IMR-90 (cell line): ENCODE results near the gene MRPL12. TPM values are rescaled to one million over a fixed set of nuclear protein-coding genes. Genes with fewer than 3 reads are reported as not detected.
A peak's percentile ranks its signal among the peaks of the same experiment; 100 is the strongest.

Experiments used
- ATAC-seq: fragments of 200-7000 bp; cut with Tn5 transposase; 2 replicates; pipeline ENCODE4 v1.9.1; 2020; ENCODE audit warnings: low read depth, mild to moderate bottlenecking, moderate library complexity
- BruUV-seq: library from RNA; stranded (reverse); fragments of 400-500 nt; replicated peaks from 2 replicates; lab custom pipeline; 2021; lab: Mats Ljungman, UMichigan
- CTCF ChIA-PET: fragments of 300-600 bp; formaldehyde crosslinking; extraction: SDS; loops from one replicate; lab custom pipeline; 2021; ENCODE audit warnings: antibody characterized with exemption; lab: Yijun Ruan, JAX
- POLR2A ChIA-PET: fragments of 300-600 bp; sonication (Branson Sonifier 250); formaldehyde crosslinking; loops from one replicate; lab custom pipeline; 2022; ENCODE audit warnings: antibody characterized with exemption; ENCODE audit not compliant: unreplicated experiment; lab: Charles Lee
- DNase-seq: peaks from one replicate; pipeline ENCODE4 v3.0.0; 2013
- H2AFZ ChIP-seq: replicated peaks from 2 replicates; pipeline ENCODE3; 2013; ENCODE audit warnings: low read length, mild to moderate bottlenecking; ENCODE audit not compliant: poor library complexity
- H2AK5ac ChIP-seq: 2 replicates; pipeline ENCODE4 v1.6.1; 2013; ENCODE audit warnings: low read depth, low read length, inconsistent platforms
- H2AK9ac ChIP-seq: replicated peaks from 2 replicates; pipeline ENCODE3; 2013; ENCODE audit warnings: mild to moderate bottlenecking, low read depth, low read length, moderate library complexity; ENCODE audit not compliant: poor library complexity
- H2BK120ac ChIP-seq: 2 replicates; pipeline ENCODE4 v1.6.1; 2013; ENCODE audit warnings: low read depth, low read length, inconsistent platforms
- H2BK15ac ChIP-seq: 3 replicates; pipeline ENCODE4 v1.6.1; 2013; ENCODE audit warnings: low read depth, low read length, inconsistent platforms
- H2BK20ac ChIP-seq: 2 replicates; pipeline ENCODE4 v1.6.1; 2013; ENCODE audit warnings: low read depth, mild to moderate bottlenecking, inconsistent platforms, low read length, moderate library complexity
- H2BK5ac ChIP-seq: 2 replicates; pipeline ENCODE4 v1.6.1; 2013; ENCODE audit warnings: mild to moderate bottlenecking, low read depth, low read length, inconsistent platforms; ENCODE audit not compliant: poor library complexity, severe bottlenecking
- H3K14ac ChIP-seq: replicated peaks from 2 replicates; pipeline ENCODE4 v1.6.1; 2013; ENCODE audit warnings: low read depth, low read length, inconsistent platforms
- H3K18ac ChIP-seq: 2 replicates; pipeline ENCODE4 v1.6.1; 2013; ENCODE audit warnings: low read depth, low read length, control low read depth
- H3K23ac ChIP-seq: 2 replicates; pipeline ENCODE4 v1.6.1; 2013; ENCODE audit warnings: low read depth, low read length, inconsistent platforms
- H3K27ac ChIP-seq: 2 replicates; pipeline ENCODE4 v1.5.1; 2013; ENCODE audit warnings: mild to moderate bottlenecking, control low read depth, low read length; ENCODE audit not compliant: insufficient read depth
- H3K27me3 ChIP-seq: 2 replicates; pipeline ENCODE4 v1.6.1; 2013; ENCODE audit warnings: low read length; ENCODE audit not compliant: control insufficient read depth, insufficient read depth
- H3K36me3 ChIP-seq: 2 replicates; pipeline ENCODE4 v1.6.1; 2013; ENCODE audit warnings: low read length, mixed read lengths; ENCODE audit not compliant: control insufficient read depth, insufficient read depth
- H3K4ac ChIP-seq: 2 replicates; pipeline ENCODE4 v1.6.1; 2013; ENCODE audit warnings: low read depth, low read length, inconsistent platforms
- H3K4me1 ChIP-seq: 2 replicates; pipeline ENCODE4 v1.6.1; 2013; ENCODE audit warnings: low read length, mixed read lengths; ENCODE audit not compliant: control insufficient read depth, insufficient read depth
- H3K4me2 ChIP-seq: 2 replicates; pipeline ENCODE4 v1.6.1; 2013; ENCODE audit warnings: low read depth, mild to moderate bottlenecking, control low read depth, low read length, moderate library complexity
- H3K4me3 ChIP-seq: 2 replicates; pipeline ENCODE4 v1.5.1; 2013; ENCODE audit warnings: low read depth, mild to moderate bottlenecking, control low read depth, low read length, moderate library complexity; ENCODE audit not compliant: insufficient read depth
- H3K56ac ChIP-seq: 2 replicates; pipeline ENCODE4 v1.6.1; 2013; ENCODE audit warnings: low read length, inconsistent platforms; ENCODE audit not compliant: insufficient read depth; ENCODE audit errors: extremely low read depth
- H3K79me1 ChIP-seq, 2 experiments: 2 replicates each; pipeline ENCODE4 v1.6.1; 2013; ENCODE audit warnings: low read length in 2 of 2, inconsistent platforms in 1 of 2, low read depth in 1 of 2
- H3K9ac ChIP-seq: 2 replicates; pipeline ENCODE4 v1.6.1; 2013; ENCODE audit warnings: low read depth, low read length, control low read depth
- H3K9me1 ChIP-seq: 2 replicates; pipeline ENCODE4 v1.6.1; 2013; ENCODE audit warnings: low read length, inconsistent platforms; ENCODE audit not compliant: insufficient read depth
- H3K9me3 ChIP-seq: 2 replicates; pipeline ENCODE4 v1.6.1; 2013; ENCODE audit warnings: low read length; ENCODE audit not compliant: control insufficient read depth, insufficient read depth
- H4K20me1 ChIP-seq: 2 replicates; pipeline ENCODE4 v1.6.1; 2013; ENCODE audit warnings: low read length, inconsistent platforms; ENCODE audit not compliant: insufficient read depth
- H4K5ac ChIP-seq: 2 replicates; pipeline ENCODE4 v1.6.1; 2013; ENCODE audit warnings: mild to moderate bottlenecking, low read depth, low read length, control low read depth
- H4K8ac ChIP-seq, 2 experiments: 2 replicates each; pipeline ENCODE4 v1.6.1; 2013; ENCODE audit warnings: low read depth in 2 of 2, low read length in 2 of 2, control low read depth in 1 of 2, inconsistent platforms in 1 of 2
- H4K91ac ChIP-seq: 2 replicates; pipeline ENCODE4 v1.6.1; 2013; ENCODE audit warnings: low read depth, low read length, inconsistent platforms; ENCODE audit not compliant: insufficient read depth
- BHLHE40 ChIP-seq: fragments of 150-350 bp; IDR thresholded peaks from 2 replicates; pipeline ENCODE4 v1.6.1; 2016; ENCODE audit warnings: mild to moderate bottlenecking, low read depth, low read length
- CEBPB ChIP-seq: IDR thresholded peaks from 2 replicates; pipeline ENCODE4 v1.6.1; 2012; ENCODE audit warnings: low read depth, low read length, improper control_type of control experiment
- CHD1 ChIP-seq: IDR thresholded peaks from 2 replicates; pipeline ENCODE4 v1.6.1; 2012; ENCODE audit warnings: low read depth, low read length, improper control_type of control experiment
- CTCF ChIP-seq: conservative IDR thresholded peaks from 2 replicates; pipeline ENCODE4 v1.5.1; 2012; ENCODE audit warnings: mild to moderate bottlenecking, low read depth, low read length, improper control_type of control experiment
- ELK1 ChIP-seq: fragments of 150-350 bp; IDR thresholded peaks from 2 replicates; pipeline ENCODE4 v1.6.1; 2016; ENCODE audit warnings: low read depth, mild to moderate bottlenecking, low read length, moderate library complexity, borderline replicate concordance
- FOS ChIP-seq: fragments of 150-350 bp; IDR thresholded peaks from 2 replicates; pipeline ENCODE4 v1.6.1; 2016; ENCODE audit warnings: low read depth, low read length
- MAZ ChIP-seq: IDR thresholded peaks from 2 replicates; pipeline ENCODE4 v1.6.1; 2012; ENCODE audit warnings: low read depth, mild to moderate bottlenecking, low read length, improper control_type of control experiment, moderate library complexity, borderline replicate concordance
- POLR2A ChIP-seq: IDR thresholded peaks from 2 replicates; pipeline ENCODE4 v1.6.1; 2012; ENCODE audit warnings: mild to moderate bottlenecking, low read depth, low read length
- RCOR1 ChIP-seq: IDR thresholded peaks from 2 replicates; pipeline ENCODE4 v1.6.1; 2012; ENCODE audit warnings: mild to moderate bottlenecking, low read length, improper control_type of control experiment; ENCODE audit not compliant: insufficient replicate concordance
- RFX5 ChIP-seq: IDR thresholded peaks from 2 replicates; pipeline ENCODE4 v1.8.0; 2012; ENCODE audit warnings: low read depth, mild to moderate bottlenecking, low read length, moderate library complexity
- USF2 ChIP-seq: fragments of 150-350 bp; IDR thresholded peaks from 2 replicates; pipeline ENCODE4 v1.6.1; 2017; ENCODE audit warnings: mild to moderate bottlenecking, antibody characterized with exemption, low read length, low read depth
- WGBS, 2 experiments: methylation state at CpG; one replicate each; pipeline versions ENCODE4 v1.1.5 to v1.1.7; 2013; ENCODE audit warnings: missing lambda C conversion rate in 2 of 2; ENCODE audit not compliant: insufficient read length in 1 of 2; ENCODE audit errors: extremely low coverage in 2 of 2; 5-methylcytosine and 5-hydroxymethylcytosine counted together
- dilution Hi-C: fragments of 300-500 bp; cut with HindIII; formaldehyde crosslinking; loops from one replicate; pipeline ENCODE4 v1.14.3; 2018; ENCODE audit warnings: low sequenced_read_pairs; ENCODE audit not compliant: unreplicated experiment
- in situ Hi-C: fragments of 300-500 bp; cut with MboI; formaldehyde crosslinking; loops from 3 replicates; pipeline ENCODE4 v1.14.3; 2019; ENCODE audit warnings: low sequenced_read_pairs, inconsistent platforms, mixed read lengths
- intact Hi-C: fragments of 100-400 bp; cut with micrococcal nuclease; formaldehyde crosslinking; loops from 2 replicates; pipeline ENCODE4 v1.10.0; 2022
- polyA plus RNA-seq, 3 experiments: library from polyadenylated mRNA; depleted of rRNA; stranded (reverse); fragments of >200 nt; gene quantifications; 2 replicates each; pipeline ENCODE4 v1.2.3, GENCODE V29; 2012; ENCODE audit warnings: low replicate concordance in 1 of 3
- total RNA-seq: library from RNA; depleted of rRNA; stranded (reverse); fragments of >200 nt; gene quantifications from 2 replicates; pipeline ENCODE4 v1.2.3, GENCODE V29; 2012

MRPL12 gene
- total and polyA plus RNA-seq, 2 of the 4 experiments (the other 2 are of a cell fraction): 17.2 to 111 TPM

- peak; percentile 1; the same call in 1 of the 2 replicates for TF ChIP-seq USF2
Observed at GRCh38 chr17:81702934-81703746, at the start of gene MRPL12 (continued).

GRCh38 chr17:81655378-81656117, 47.6 kb upstream of the MRPL12 start:
- BruUV-seq: no TSS peak
- no peak overlapping the region for H3K4ac ChIP-seq
- no peak overlapping the region for H2BK15ac ChIP-seq
- no peak overlapping the region for H3K9ac ChIP-seq
- H3K56ac ChIP-seq: no peak overlapping the region
- CTCF ChIA-PET: no interaction called here
- intact Hi-C loops: no loop called here
- H2AK9ac ChIP-seq: no peak overlapping the region
- H4K91ac ChIP-seq: no peak overlapping the region
- H4K20me1 ChIP-seq: peaks cover 3% of the 10 kb centered on the region; the same call in 1 of the 2 replicates
- H4K8ac ChIP-seq: no peak overlapping the region
- no peak overlapping the region for H3K14ac ChIP-seq
- peaks cover 6% of the 10 kb centered on the region for H3K4me1 ChIP-seq
- no peaks in the 10 kb centered on the region for H3K27me3 ChIP-seq
- peaks cover 12% of the 10 kb centered on the region for H3K9me1 ChIP-seq
- no peak overlapping the region for H2BK120ac ChIP-seq
- H2AFZ ChIP-seq: peak overlapping the region; percentile 32
- ATAC-seq: no peak
- no peak overlapping the region for H2AK5ac ChIP-seq
- no peak overlapping the region for H3K23ac ChIP-seq
- no peaks in the 10 kb centered on the region; a peak in 1 of 4 replicates for H3K79me1 ChIP-seq
- H3K18ac ChIP-seq: no peak overlapping the region
- dilution Hi-C loops: no loop called here
- H3K36me3 ChIP-seq: no peaks in the 10 kb centered on the region
- POLR2A ChIA-PET: no interaction called here
- WGBS, 2 experiments: 75% methylated on average over 7 of the region's 18 CpGs; no CpG with 5 or more reads in 1 of the 2 experiments
- in situ Hi-C loops: no loop called here
- no peak overlapping the region for H3K27ac ChIP-seq
- H3K4me3 ChIP-seq: no peak overlapping the region
- no peak overlapping the region for H4K5ac ChIP-seq
- no peaks in the 10 kb centered on the region for H3K9me3 ChIP-seq
- DNase-seq: no peak
- H2BK20ac ChIP-seq: no peak overlapping the region
- H3K4me2 ChIP-seq: no peak overlapping the region
- no peak overlapping the region for H2BK5ac ChIP-seq
- TF ChIP-seq BHLHE40 (no peak), RFX5 (no peak), CEBPB (no peak), CTCF (no peak), RCOR1 (no peak), MAZ (no peak), ELK1 (no peak), CHD1 (no peak), POLR2A (no peak), FOS (no peak)
